Prostate gland (tissue), 2 donors: ENCODE data around the gene PRKAR1B.

Experiments used
- CTCF ChIP-seq, 4 experiments: fragments of 200-600 bp in 2 of 4; fragments of 450-650 bp in 2 of 4; sonication (generic) in 2 of 4; IDR thresholded peaks; 1 replicate in 3 of 4; 2 replicates in 1 of 4; pipeline ENCODE4 v1.5.1; 2016 to 2019; ENCODE audit warnings: antibody characterized with exemption in 4 of 4, mild to moderate bottlenecking in 2 of 4, moderate library complexity in 2 of 4
- POLR2A ChIP-seq: fragments of 450-650 bp; IDR thresholded peaks from one replicate; pipeline ENCODE4 v1.6.1; 2016; ENCODE audit warnings: antibody characterized with exemption, mild to moderate bottlenecking

- TF ChIP-seq POLR2A: no peak
- TF ChIP-seq CTCF (IDR thresholded peaks at IDR 0.05): no peak
Measured at GRCh38 chr7:549066-549890, 177.8 kb downstream of the PRKAR1B start.
